IMR-90 (cell line): ENCODE results near the gene LMNB1. TPM values are rescaled to one million over a fixed set of nuclear protein-coding genes. Genes with fewer than 3 reads are reported as not detected.

ENCODE experiments used
- ATAC-seq: fragments of 200-7000 bp; cut with Tn5 transposase; 2 replicates; pipeline ENCODE4 v1.9.1; 2020; ENCODE audit warnings: low read depth, mild to moderate bottlenecking, moderate library complexity
- BruUV-seq: library from RNA; stranded (reverse); fragments of 400-500 nt; replicated peaks from 2 replicates; lab custom pipeline; 2021; lab: Mats Ljungman, UMichigan
- CTCF ChIA-PET: fragments of 300-600 bp; formaldehyde crosslinking; extraction: SDS; loops from one replicate; lab custom pipeline; 2021; ENCODE audit warnings: antibody characterized with exemption; lab: Yijun Ruan, JAX
- POLR2A ChIA-PET: fragments of 300-600 bp; sonication (Branson Sonifier 250); formaldehyde crosslinking; loops from one replicate; lab custom pipeline; 2022; ENCODE audit warnings: antibody characterized with exemption; ENCODE audit not compliant: unreplicated experiment; lab: Charles Lee
- DNase-seq: peaks from one replicate; pipeline ENCODE4 v3.0.0; 2013
- H2AFZ ChIP-seq: replicated peaks from 2 replicates; pipeline ENCODE3; 2013; ENCODE audit warnings: low read length, mild to moderate bottlenecking; ENCODE audit not compliant: poor library complexity
- H2AK5ac ChIP-seq: 2 replicates; pipeline ENCODE4 v1.6.1; 2013; ENCODE audit warnings: low read depth, low read length, inconsistent platforms
- H2AK9ac ChIP-seq: replicated peaks from 2 replicates; pipeline ENCODE3; 2013; ENCODE audit warnings: mild to moderate bottlenecking, low read depth, low read length, moderate library complexity; ENCODE audit not compliant: poor library complexity
- H2BK120ac ChIP-seq: 2 replicates; pipeline ENCODE4 v1.6.1; 2013; ENCODE audit warnings: low read depth, low read length, inconsistent platforms
- H2BK15ac ChIP-seq: 3 replicates; pipeline ENCODE4 v1.6.1; 2013; ENCODE audit warnings: low read depth, low read length, inconsistent platforms
- H2BK20ac ChIP-seq: 2 replicates; pipeline ENCODE4 v1.6.1; 2013; ENCODE audit warnings: low read depth, mild to moderate bottlenecking, inconsistent platforms, low read length, moderate library complexity
- H2BK5ac ChIP-seq: 2 replicates; pipeline ENCODE4 v1.6.1; 2013; ENCODE audit warnings: mild to moderate bottlenecking, low read depth, low read length, inconsistent platforms; ENCODE audit not compliant: poor library complexity, severe bottlenecking
- H3K14ac ChIP-seq: replicated peaks from 2 replicates; pipeline ENCODE4 v1.6.1; 2013; ENCODE audit warnings: low read depth, low read length, inconsistent platforms
- H3K18ac ChIP-seq: 2 replicates; pipeline ENCODE4 v1.6.1; 2013; ENCODE audit warnings: low read depth, low read length, control low read depth
- H3K23ac ChIP-seq: 2 replicates; pipeline ENCODE4 v1.6.1; 2013; ENCODE audit warnings: low read depth, low read length, inconsistent platforms
- H3K27ac ChIP-seq: 2 replicates; pipeline ENCODE4 v1.5.1; 2013; ENCODE audit warnings: mild to moderate bottlenecking, control low read depth, low read length; ENCODE audit not compliant: insufficient read depth
- H3K27me3 ChIP-seq: 2 replicates; pipeline ENCODE4 v1.6.1; 2013; ENCODE audit warnings: low read length; ENCODE audit not compliant: control insufficient read depth, insufficient read depth
- H3K36me3 ChIP-seq: 2 replicates; pipeline ENCODE4 v1.6.1; 2013; ENCODE audit warnings: low read length, mixed read lengths; ENCODE audit not compliant: control insufficient read depth, insufficient read depth
- H3K4ac ChIP-seq: 2 replicates; pipeline ENCODE4 v1.6.1; 2013; ENCODE audit warnings: low read depth, low read length, inconsistent platforms
- H3K4me1 ChIP-seq: 2 replicates; pipeline ENCODE4 v1.6.1; 2013; ENCODE audit warnings: low read length, mixed read lengths; ENCODE audit not compliant: control insufficient read depth, insufficient read depth
- H3K4me2 ChIP-seq: 2 replicates; pipeline ENCODE4 v1.6.1; 2013; ENCODE audit warnings: low read depth, mild to moderate bottlenecking, control low read depth, low read length, moderate library complexity
- H3K4me3 ChIP-seq: 2 replicates; pipeline ENCODE4 v1.5.1; 2013; ENCODE audit warnings: low read depth, mild to moderate bottlenecking, control low read depth, low read length, moderate library complexity; ENCODE audit not compliant: insufficient read depth
- H3K56ac ChIP-seq: 2 replicates; pipeline ENCODE4 v1.6.1; 2013; ENCODE audit warnings: low read length, inconsistent platforms; ENCODE audit not compliant: insufficient read depth; ENCODE audit errors: extremely low read depth
- H3K79me1 ChIP-seq, 2 experiments: 2 replicates each; pipeline ENCODE4 v1.6.1; 2013; ENCODE audit warnings: low read length in 2 of 2, inconsistent platforms in 1 of 2, low read depth in 1 of 2
- H3K9ac ChIP-seq: 2 replicates; pipeline ENCODE4 v1.6.1; 2013; ENCODE audit warnings: low read depth, low read length, control low read depth
- H3K9me1 ChIP-seq: 2 replicates; pipeline ENCODE4 v1.6.1; 2013; ENCODE audit warnings: low read length, inconsistent platforms; ENCODE audit not compliant: insufficient read depth
- H3K9me3 ChIP-seq: 2 replicates; pipeline ENCODE4 v1.6.1; 2013; ENCODE audit warnings: low read length; ENCODE audit not compliant: control insufficient read depth, insufficient read depth
- H4K20me1 ChIP-seq: 2 replicates; pipeline ENCODE4 v1.6.1; 2013; ENCODE audit warnings: low read length, inconsistent platforms; ENCODE audit not compliant: insufficient read depth
- H4K5ac ChIP-seq: 2 replicates; pipeline ENCODE4 v1.6.1; 2013; ENCODE audit warnings: mild to moderate bottlenecking, low read depth, low read length, control low read depth
- H4K8ac ChIP-seq, 2 experiments: 2 replicates each; pipeline ENCODE4 v1.6.1; 2013; ENCODE audit warnings: low read depth in 2 of 2, low read length in 2 of 2, control low read depth in 1 of 2, inconsistent platforms in 1 of 2
- H4K91ac ChIP-seq: 2 replicates; pipeline ENCODE4 v1.6.1; 2013; ENCODE audit warnings: low read depth, low read length, inconsistent platforms; ENCODE audit not compliant: insufficient read depth
- BHLHE40 ChIP-seq: fragments of 150-350 bp; IDR thresholded peaks from 2 replicates; pipeline ENCODE4 v1.6.1; 2016; ENCODE audit warnings: mild to moderate bottlenecking, low read depth, low read length
- CHD1 ChIP-seq: IDR thresholded peaks from 2 replicates; pipeline ENCODE4 v1.6.1; 2012; ENCODE audit warnings: low read depth, low read length, improper control_type of control experiment
- ELK1 ChIP-seq: fragments of 150-350 bp; IDR thresholded peaks from 2 replicates; pipeline ENCODE4 v1.6.1; 2016; ENCODE audit warnings: low read depth, mild to moderate bottlenecking, low read length, moderate library complexity, borderline replicate concordance
- FOS ChIP-seq: fragments of 150-350 bp; IDR thresholded peaks from 2 replicates; pipeline ENCODE4 v1.6.1; 2016; ENCODE audit warnings: low read depth, low read length
- MAFK ChIP-seq: IDR thresholded peaks from 2 replicates; pipeline ENCODE4 v1.6.1; 2012; ENCODE audit warnings: low read depth, low read length, improper control_type of control experiment
- MAZ ChIP-seq: IDR thresholded peaks from 2 replicates; pipeline ENCODE4 v1.6.1; 2012; ENCODE audit warnings: low read depth, mild to moderate bottlenecking, low read length, improper control_type of control experiment, moderate library complexity, borderline replicate concordance
- MXI1 ChIP-seq: IDR thresholded peaks from 2 replicates; pipeline ENCODE4 v1.6.1; 2012; ENCODE audit warnings: low read depth, mild to moderate bottlenecking, low read length, moderate library complexity, borderline replicate concordance
- POLR2A ChIP-seq: IDR thresholded peaks from 2 replicates; pipeline ENCODE4 v1.6.1; 2012; ENCODE audit warnings: mild to moderate bottlenecking, low read depth, low read length
- RCOR1 ChIP-seq: IDR thresholded peaks from 2 replicates; pipeline ENCODE4 v1.6.1; 2012; ENCODE audit warnings: mild to moderate bottlenecking, low read length, improper control_type of control experiment; ENCODE audit not compliant: insufficient replicate concordance
- RFX5 ChIP-seq: IDR thresholded peaks from 2 replicates; pipeline ENCODE4 v1.8.0; 2012; ENCODE audit warnings: low read depth, mild to moderate bottlenecking, low read length, moderate library complexity
- SMC3 ChIP-seq: fragments of 150-350 bp; IDR thresholded peaks from 2 replicates; pipeline ENCODE4 v1.6.1; 2016; ENCODE audit warnings: low read depth, mild to moderate bottlenecking, antibody characterized with exemption, low read length, moderate library complexity
- USF2 ChIP-seq: fragments of 150-350 bp; IDR thresholded peaks from 2 replicates; pipeline ENCODE4 v1.6.1; 2017; ENCODE audit warnings: mild to moderate bottlenecking, antibody characterized with exemption, low read length, low read depth
- WGBS, 2 experiments: methylation state at CpG; one replicate each; pipeline versions ENCODE4 v1.1.5 to v1.1.7; 2013; ENCODE audit warnings: missing lambda C conversion rate in 2 of 2; ENCODE audit not compliant: insufficient read length in 1 of 2; ENCODE audit errors: extremely low coverage in 2 of 2; 5-methylcytosine and 5-hydroxymethylcytosine counted together
- dilution Hi-C: fragments of 300-500 bp; cut with HindIII; formaldehyde crosslinking; loops from one replicate; pipeline ENCODE4 v1.14.3; 2018; ENCODE audit warnings: low sequenced_read_pairs; ENCODE audit not compliant: unreplicated experiment
- in situ Hi-C: fragments of 300-500 bp; cut with MboI; formaldehyde crosslinking; loops from 3 replicates; pipeline ENCODE4 v1.14.3; 2019; ENCODE audit warnings: low sequenced_read_pairs, inconsistent platforms, mixed read lengths
- intact Hi-C: fragments of 100-400 bp; cut with micrococcal nuclease; formaldehyde crosslinking; loops from 2 replicates; pipeline ENCODE4 v1.10.0; 2022
- polyA plus RNA-seq, 3 experiments: library from polyadenylated mRNA; depleted of rRNA; stranded (reverse); fragments of >200 nt; gene quantifications; 2 replicates each; pipeline ENCODE4 v1.2.3, GENCODE V29; 2012; ENCODE audit warnings: low replicate concordance in 1 of 3
- total RNA-seq: library from RNA; depleted of rRNA; stranded (reverse); fragments of >200 nt; gene quantifications from 2 replicates; pipeline ENCODE4 v1.2.3, GENCODE V29; 2012

The LMNB1 gene
- total and polyA plus RNA-seq, 2 of the 4 experiments (the other 2 are of a cell fraction): 36.0 to 53.6 TPM

- no peak overlapping the region for H4K91ac ChIP-seq
- no peak overlapping the region for H3K4me2 ChIP-seq
- TF ChIP-seq MXI1 (no peak), BHLHE40 (no peak), RFX5 (no peak), USF2 (no peak), MAFK (no peak), CHD1 (no peak), RCOR1 (no peak), FOS (no peak), POLR2A (no peak), ELK1 (no peak), MAZ (no peak), SMC3 (no peak)
- no peaks in the 10 kb centered on the region for H3K36me3 ChIP-seq
- ChIA-PET POLR2A (no interaction called here), CTCF (no interaction called here)
- no peaks in the 10 kb centered on the region for H3K9me3 ChIP-seq
- no peak overlapping the region for H3K18ac ChIP-seq
- DNase-seq (no peak), ATAC-seq (no peak)
- no peak overlapping the region for H4K5ac ChIP-seq
- no peak overlapping the region for H3K9ac ChIP-seq
- no peak overlapping the region for H3K4ac ChIP-seq
- no peaks in the 10 kb centered on the region for H3K4me1 ChIP-seq
- no peaks in the 10 kb centered on the region for H3K27me3 ChIP-seq
- H3K14ac ChIP-seq: no peak overlapping the region
- H3K9me1 ChIP-seq: no peaks in the 10 kb centered on the region
- no peaks in the 10 kb centered on the region for H4K20me1 ChIP-seq
- no peak overlapping the region for H3K56ac ChIP-seq
- no peak overlapping the region for H3K4me3 ChIP-seq
- in situ Hi-C loops (no loop called here), dilution Hi-C loops (no loop called here), intact Hi-C loops (no loop called here)
- no peak overlapping the region for H3K27ac ChIP-seq
- no peak overlapping the region for H2AFZ ChIP-seq
- H3K23ac ChIP-seq: no peak overlapping the region
- H2BK15ac ChIP-seq: no peak overlapping the region
- H2BK5ac ChIP-seq: no peak overlapping the region
- H2BK120ac ChIP-seq: no peak overlapping the region
- H2AK9ac ChIP-seq: no peak overlapping the region
- H4K8ac ChIP-seq: no peak overlapping the region
- H2BK20ac ChIP-seq: no peak overlapping the region
- WGBS, 2 experiments: 80% methylated on average over 1 of the region's 2 CpGs; no CpG with 5 or more reads in 1 of the 2 experiments
- no peaks in the 10 kb centered on the region for H3K79me1 ChIP-seq
- no TSS peak for BruUV-seq
- no peak overlapping the region for H2AK5ac ChIP-seq
Measured at GRCh38 chr5:126742425-126742824, 34.5 kb upstream of the LMNB1 start.
